Natural killer cell (primary cell): ENCODE results near the gene SLC43A1. TPM values are rescaled to one million over a fixed set of nuclear protein-coding genes. Genes with fewer than 3 reads are reported as not detected.
A peak's percentile ranks its signal among the peaks of the same experiment; 100 is the strongest.

Source experiments
- ATAC-seq, 3 donors: fragments of 150-1000 bp in 2 of 3; fragments of 200-7000 bp in 1 of 3; cut with Tn5 transposase; 1 replicate in 1 of 3; 2 replicates in 2 of 3; pipeline ENCODE4 v1.10.0; 2021; ENCODE audit warnings: mild to moderate bottlenecking in 2 of 3, moderate library complexity in 2 of 3
- DNase-seq, 2 donors: peaks; one replicate each; pipeline versions ENCODE4 v3.0.0 to v3.0.0-alpha.2; 2013 to 2021; ENCODE audit warnings: mixed read lengths in 1 of 2
- H3K27ac ChIP-seq: one replicate; pipeline ENCODE4 v1.5.1; 2013; ENCODE audit warnings: mild to moderate bottlenecking, low read length
- H3K27me3 ChIP-seq: one replicate; pipeline ENCODE4 v1.6.1; 2013; ENCODE audit warnings: low read length; ENCODE audit not compliant: control insufficient read depth, insufficient read depth
- H3K36me3 ChIP-seq: one replicate; pipeline ENCODE4 v1.6.1; 2013; ENCODE audit warnings: low read length; ENCODE audit not compliant: control insufficient read depth, insufficient read depth
- H3K4me1 ChIP-seq: one replicate; pipeline ENCODE4 v1.6.1; 2013; ENCODE audit warnings: low read length; ENCODE audit not compliant: control insufficient read depth, insufficient read depth
- H3K4me3 ChIP-seq: one replicate; pipeline ENCODE4 v1.5.1; 2013; ENCODE audit warnings: low read length
- H3K9me3 ChIP-seq: one replicate; pipeline ENCODE4 v1.6.1; 2013; ENCODE audit warnings: low read length; ENCODE audit not compliant: control insufficient read depth, insufficient read depth
- H3K27ac Mint-ChIP-seq, 2 donors: one replicate each; pipeline ENCODE4 v1.8.0; 2022; ENCODE audit warnings: mild to moderate bottlenecking in 2 of 2, mixed read lengths in 2 of 2, moderate library complexity in 1 of 2
- H3K27me3 Mint-ChIP-seq, 2 donors: one replicate each; pipeline ENCODE4 v1.8.0; 2022; ENCODE audit warnings: low read depth in 2 of 2, mixed read lengths in 2 of 2
- H3K36me3 Mint-ChIP-seq: one replicate; pipeline ENCODE4 v1.8.0; 2022; ENCODE audit warnings: mixed read lengths
- H3K4me1 Mint-ChIP-seq, 2 donors: one replicate each; pipeline ENCODE4 v1.8.0; 2022; ENCODE audit warnings: mixed read lengths in 2 of 2
- H3K4me3 Mint-ChIP-seq: one replicate; pipeline ENCODE4 v1.8.0; 2022; ENCODE audit warnings: mild to moderate bottlenecking, moderate library complexity, mixed read lengths
- H3K9me3 Mint-ChIP-seq, 2 donors: one replicate each; pipeline ENCODE4 v1.8.0; 2022; ENCODE audit warnings: mixed read lengths in 2 of 2
- CTCF ChIP-seq: fragments of 200-600 bp; IDR thresholded peaks from one replicate; pipeline ENCODE4 v1.8.0; 2022; ENCODE audit warnings: antibody characterized with exemption
- WGBS: methylation state at CpG from one replicate; pipeline ENCODE4 v1.1.7; 2013; ENCODE audit warnings: missing lambda C conversion rate; ENCODE audit not compliant: insufficient coverage; 5-methylcytosine and 5-hydroxymethylcytosine counted together
- intact Hi-C: fragments of 100-400 bp; cut with micrococcal nuclease; formaldehyde crosslinking; loops from one replicate; pipeline ENCODE4 v1.14.2; 2022
- total RNA-seq, 4 donors: library from RNA; stranded (reverse); fragments of 120-200 nt in 1 of 4; gene quantifications; one replicate each; pipeline versions ENCODE4 v1.2.3 to v1.2.4, GENCODE V29; 2013 to 2022

The SLC43A1 gene
- total RNA-seq, 3 donors from 2014 or later (not counting 1 experiment from before 2014, with no cell fraction given): 11.3 to 20.6 (median 13.9) TPM

- 2% methylated on average over 5 of the region's 7 CpGs for WGBS
- peak overlapping the region; percentile 73 for H3K4me3 Mint-ChIP-seq
- no peaks in the 10 kb centered on the region for H3K36me3 Mint-ChIP-seq
- H3K36me3 ChIP-seq: no peaks in the 10 kb centered on the region
- no peaks in the 10 kb centered on the region for H3K9me3 ChIP-seq
- H3K4me3 ChIP-seq: no peak overlapping the region
- DNase-seq (no peak), ATAC-seq (peak in 2 of 3 donors; percentile 18 to 19)
- peaks cover 43% of the 10 kb centered on the region for H3K4me1 ChIP-seq
- peak; percentile 41 for TF ChIP-seq CTCF
- H3K9me3 Mint-ChIP-seq: no peaks in the 10 kb centered on the region
- no peak overlapping the region for H3K27ac Mint-ChIP-seq
- H3K27me3 ChIP-seq: peaks cover 33% of the 10 kb centered on the region
- H3K27ac ChIP-seq: no peak overlapping the region
- intact Hi-C loops: loop anchor here (1.0 to 2.0 kb wide), 4 partner anchors 23 to 343 kb away; no protein-coding TSS in a partner anchor
- peaks cover 28 to 43% of the 10 kb centered on the region in 2 donors for H3K4me1 Mint-ChIP-seq
- peaks cover 26 to 30% of the 10 kb centered on the region in 2 donors for H3K27me3 Mint-ChIP-seq
These were observed 57.9 kb downstream of the SLC43A1 start for GRCh38 chr11:57457643-57458023.

GRCh38 chr11:57456960-57457642 lies 58.4 kb downstream of the SLC43A1 start:
- no peak overlapping the region for H3K27ac Mint-ChIP-seq

GRCh38 chr11:57453543-57454177 lies 61.8 kb downstream of the SLC43A1 start:
- Histone ChIP-seq H3K4me3 (no peak overlapping the region), H3K4me1 (peaks cover 18% of the 10 kb centered on the region), H3K9me3 (no peaks in the 10 kb centered on the region), H3K27ac (no peak overlapping the region), H3K27me3 (peaks cover 16% of the 10 kb centered on the region), H3K36me3 (no peaks in the 10 kb centered on the region)
- TF ChIP-seq CTCF: no peak
- Mint-ChIP-seq H3K27me3 (peaks cover 4 to 14% of the 10 kb centered on the region in 2 donors), H3K27ac (no peak overlapping the region), H3K36me3 (no peaks in the 10 kb centered on the region), H3K4me3 (no peak overlapping the region), H3K9me3 (no peaks in the 10 kb centered on the region), H3K4me1 (peaks cover 10 to 12% of the 10 kb centered on the region in 2 donors)
- no peak for DNase-seq
- no peak for ATAC-seq
- intact Hi-C loops: no loop called here
- WGBS: 81% methylated on average over 2 of the region's 2 CpGs

More at GRCh38 chr11:57456960-57457642, 58.4 kb downstream of the SLC43A1 start:
- 12% methylated on average over 17 of the region's 19 CpGs for WGBS
- ATAC-seq: peak; percentile 77 to 80 (median 78)
- Histone ChIP-seq H3K36me3 (no peaks in the 10 kb centered on the region), H3K9me3 (no peaks in the 10 kb centered on the region), H3K27me3 (peaks cover 33% of the 10 kb centered on the region), H3K27ac (no peak overlapping the region), H3K4me1 (peaks cover 41% of the 10 kb centered on the region), H3K4me3 (no peak overlapping the region)
- no peaks in the 10 kb centered on the region for H3K36me3 Mint-ChIP-seq
- peaks cover 24 to 39% of the 10 kb centered on the region in 2 donors for H3K4me1 Mint-ChIP-seq
- intact Hi-C loops: loop anchor here (1.0 to 2.0 kb wide), 4 partner anchors 23 to 343 kb away; no protein-coding TSS in a partner anchor
- DNase-seq: peak; percentile 73 to 85
- peak overlapping the region; percentile 73 for H3K4me3 Mint-ChIP-seq
- H3K9me3 Mint-ChIP-seq: no peaks in the 10 kb centered on the region
- TF ChIP-seq CTCF: peak; percentile 95
- H3K27me3 Mint-ChIP-seq: peaks cover 23 to 28% of the 10 kb centered on the region in 2 donors
